Caki2 (cell line): Measurements from ENCODE around the gene PPP2R2B. TPM values are rescaled to one million over a fixed set of nuclear protein-coding genes. Genes with fewer than 3 reads are reported as not detected.

Experiments
- DNase-seq: peaks from one replicate; pipeline ENCODE4 v3.0.0-alpha.2; 2015; ENCODE audit warnings: low read depth
- in situ Hi-C: cut with HindIII; loops from 2 replicates; pipeline ENCODE4 v1.10.0; 2016; ENCODE audit warnings: low sequenced_read_pairs, low pct_unique_long_range_greater_than_20kb, mixed read lengths
- total RNA-seq: library from RNA; depleted of rRNA; stranded (reverse); fragments of >200 nt; shearing (Covaris generic); gene quantifications from 2 replicates; pipeline ENCODE4 v1.2.3, GENCODE V29; 2014; ENCODE audit warnings: low replicate concordance

PPP2R2B gene
- total RNA-seq, 1 experiment from 2014 or later, result 10.8 TPM

- in situ Hi-C loops, result no loop called here
- DNase-seq, result no peak
Observed at GRCh38 chr5:146890731-146891440, 12.3 kb upstream of the PPP2R2B start.

DNA sequence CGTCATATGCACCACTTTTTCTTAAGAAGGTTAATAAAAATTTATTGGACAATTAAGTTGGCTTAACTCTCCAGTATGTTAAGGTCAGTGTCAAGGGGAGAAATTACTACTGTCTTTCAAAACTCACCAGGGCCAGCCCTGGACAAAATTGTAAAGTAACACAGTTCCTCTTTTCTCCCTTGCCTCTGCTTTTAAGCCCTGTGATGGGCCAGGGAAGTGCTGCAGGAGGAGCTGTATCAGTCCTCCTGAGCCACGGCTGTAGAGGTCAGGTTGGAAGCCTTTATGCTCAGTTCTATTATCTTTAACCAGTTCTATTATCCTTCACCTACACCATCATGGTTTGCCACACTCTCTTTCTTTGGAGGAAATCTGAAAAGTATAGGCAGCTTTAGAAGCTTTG lies 11.5 kb upstream of the PPP2R2B start:
- in situ Hi-C loops, result no loop called here
- DNase-seq, result no peak

DNA sequence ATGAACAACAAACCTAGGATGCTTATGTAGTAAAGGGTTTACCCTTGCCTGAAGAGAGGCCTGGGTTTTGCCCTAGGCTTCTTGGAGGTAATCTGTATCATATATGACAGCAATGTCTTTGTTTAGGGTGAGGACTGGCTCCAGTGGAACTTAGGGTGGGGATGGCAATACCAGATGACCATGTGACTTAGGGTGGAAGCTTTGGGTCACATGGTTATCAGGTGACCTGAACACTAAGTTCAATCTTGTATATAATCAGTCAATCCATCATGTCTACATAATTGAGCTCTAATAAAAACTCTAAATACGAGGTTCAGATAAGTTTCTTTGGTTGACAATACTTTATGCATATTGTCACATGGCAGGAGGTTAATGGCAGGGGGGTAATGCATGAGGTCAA lies 10.6 kb upstream of the PPP2R2B start:
- no peak for DNase-seq
- in situ Hi-C loops, result no loop called here

GRCh38 chr5:146888351-146888978 lies 9.9 kb upstream of the PPP2R2B start:
- in situ Hi-C loops, result no loop called here
- DNase-seq, result no peak

- in situ Hi-C loops, result no loop called here
- DNase-seq, result no peak
Observed at GRCh38 chr5:146884066-146884626, 5.6 kb upstream of the PPP2R2B start.

DNA sequence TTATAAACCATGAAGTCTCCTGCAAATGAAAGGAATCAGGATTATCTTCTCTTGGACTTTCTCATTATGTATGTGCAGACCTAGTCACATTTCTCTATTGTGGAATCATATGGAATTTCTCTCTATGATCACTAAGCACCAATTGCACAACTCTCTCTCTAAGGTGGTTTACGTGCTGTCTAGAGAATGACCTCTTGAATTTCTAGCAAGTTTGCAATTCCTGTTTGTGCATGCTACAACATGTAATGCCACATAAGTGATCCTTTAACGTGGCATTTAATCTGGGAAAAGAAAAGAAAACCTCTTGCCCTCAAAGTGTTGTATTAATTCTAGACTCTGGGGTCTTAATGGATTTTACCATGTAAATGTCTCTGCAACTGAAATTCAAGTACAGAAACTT lies 5.0 kb upstream of the PPP2R2B start:
- in situ Hi-C loops, result no loop called here
- DNase-seq, result no peak

DNA sequence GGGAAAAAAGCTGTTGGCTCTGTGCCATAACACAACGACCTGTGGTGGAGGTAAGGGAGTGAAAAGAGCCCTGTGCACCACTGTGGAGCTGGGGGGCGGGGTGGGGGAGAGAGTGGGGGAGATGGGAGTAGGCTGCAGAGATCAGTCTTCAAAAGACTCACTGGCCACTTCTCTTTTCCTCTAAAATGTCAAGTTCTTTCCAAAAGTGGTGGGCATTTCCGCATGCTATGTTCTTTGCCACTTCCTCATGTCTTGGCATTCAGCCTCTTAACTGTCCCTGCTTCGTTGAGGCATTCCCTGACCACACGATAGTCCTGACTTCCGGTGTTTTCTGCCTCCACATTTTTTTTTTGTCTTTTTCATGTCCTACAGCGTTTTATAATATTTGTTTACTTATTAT lies 2.4 kb upstream of the PPP2R2B start:
- no peak for DNase-seq
- in situ Hi-C loops, result no loop called here

DNA sequence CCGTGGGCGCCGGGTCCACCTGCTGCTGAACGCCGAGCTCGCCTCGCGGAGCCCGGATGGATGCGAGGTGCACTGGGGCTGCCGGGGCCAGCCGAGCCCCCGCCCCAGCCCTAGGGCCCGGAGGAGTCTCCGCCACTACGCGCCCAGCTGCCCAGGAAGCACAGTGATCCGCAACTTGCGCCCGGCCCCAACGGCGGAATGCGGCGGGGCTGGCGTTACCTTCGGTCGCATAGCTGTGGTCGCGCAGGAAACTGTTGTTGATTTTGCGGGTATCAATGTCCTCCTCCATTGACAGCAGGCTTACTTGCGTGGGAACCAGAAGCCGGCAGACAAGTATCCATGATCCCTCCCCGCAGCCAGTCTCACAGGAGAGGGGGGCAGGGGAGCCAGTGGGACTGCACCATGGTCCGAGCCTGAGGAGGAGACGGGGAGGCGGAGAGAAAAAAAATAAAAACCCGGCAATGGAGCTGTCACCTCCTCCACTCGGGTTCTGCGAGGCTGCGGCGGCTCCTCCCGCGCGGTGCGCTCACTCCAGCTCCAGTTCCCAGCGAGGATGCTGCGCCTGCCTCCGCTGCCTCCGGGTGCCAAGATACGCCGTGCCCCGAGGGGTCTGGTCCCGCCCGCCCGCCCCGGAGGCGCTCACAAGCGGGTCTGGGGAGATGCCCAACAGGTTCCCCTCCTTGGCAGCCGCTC lies 628 bp downstream of the PPP2R2B start:
- peak; percentile 24 for DNase-seq
- in situ Hi-C loops, result no loop called here

DNA sequence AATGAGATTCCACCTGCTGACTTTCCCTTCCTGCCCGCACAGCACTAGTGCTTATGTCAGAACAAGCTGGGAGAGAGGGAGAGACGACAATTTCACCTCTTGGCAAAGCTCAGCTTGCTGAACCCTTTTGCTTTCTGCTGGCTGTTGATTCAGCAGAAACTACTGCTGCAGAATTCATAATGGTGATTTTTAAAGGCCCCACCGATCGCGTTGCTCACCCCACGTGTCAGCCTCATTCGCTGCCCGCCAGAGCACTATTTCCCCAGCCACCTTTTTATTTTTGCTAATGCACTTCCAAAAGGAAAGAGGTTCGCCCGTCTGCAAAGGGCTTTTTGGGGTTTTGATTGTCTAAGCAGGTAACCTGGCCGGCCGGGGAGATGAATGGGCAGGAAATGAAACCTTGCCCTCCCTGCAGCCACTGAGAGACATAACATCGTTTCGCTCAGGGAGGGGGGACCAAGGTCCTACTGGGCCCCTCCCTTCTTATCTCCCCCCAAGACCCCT lies 1.3 kb downstream of the PPP2R2B start:
- no peak for DNase-seq

GRCh38 chr5:146873186-146873917 lies 5.2 kb downstream of the PPP2R2B start:
- DNase-seq, result peak; percentile 31
- in situ Hi-C loops, result no loop called here

More for the DNA sequence above, 1.3 kb downstream of the PPP2R2B start:
- in situ Hi-C loops, result no loop called here

GRCh38 chr5:146872188-146872587 lies 6.4 kb downstream of the PPP2R2B start:
- in situ Hi-C loops, result no loop called here
- DNase-seq, result no peak

- in situ Hi-C loops, result no loop called here
- no peak for DNase-seq
Observed at GRCh38 chr5:146867996-146868708, 10.4 kb downstream of the PPP2R2B start.

DNA sequence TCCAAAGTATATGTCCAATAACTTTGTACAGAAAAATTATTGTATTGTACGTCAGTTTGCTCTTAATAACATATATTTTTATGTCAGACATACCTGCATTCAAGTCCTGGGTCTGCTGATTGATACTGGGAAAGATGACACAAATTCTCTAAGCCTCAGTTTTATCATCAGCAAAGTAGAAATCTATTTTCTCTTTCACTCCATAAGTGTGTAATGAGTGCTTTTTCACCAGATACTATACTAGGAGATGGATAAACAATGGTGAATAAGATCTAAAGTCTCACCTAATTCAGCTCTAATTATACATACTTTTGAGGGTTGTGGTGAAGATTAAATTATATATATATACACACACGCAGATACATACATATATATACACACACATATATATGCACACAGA lies 12.3 kb downstream of the PPP2R2B start:
- DNase-seq, result no peak

GRCh38 chr5:146862641-146863040 lies 15.9 kb downstream of the PPP2R2B start:
- DNase-seq, result no peak
- in situ Hi-C loops, result no loop called here

More for the DNA sequence above, 12.3 kb downstream of the PPP2R2B start:
- in situ Hi-C loops, result no loop called here

- peak; percentile 89 for DNase-seq
- in situ Hi-C loops, result no loop called here
Observed at GRCh38 chr5:146860213-146860893, 18.2 kb downstream of the PPP2R2B start.

- in situ Hi-C loops, result no loop called here
- DNase-seq, result no peak
Observed at GRCh38 chr5:146852089-146852488, 26.5 kb downstream of the PPP2R2B start.

DNA sequence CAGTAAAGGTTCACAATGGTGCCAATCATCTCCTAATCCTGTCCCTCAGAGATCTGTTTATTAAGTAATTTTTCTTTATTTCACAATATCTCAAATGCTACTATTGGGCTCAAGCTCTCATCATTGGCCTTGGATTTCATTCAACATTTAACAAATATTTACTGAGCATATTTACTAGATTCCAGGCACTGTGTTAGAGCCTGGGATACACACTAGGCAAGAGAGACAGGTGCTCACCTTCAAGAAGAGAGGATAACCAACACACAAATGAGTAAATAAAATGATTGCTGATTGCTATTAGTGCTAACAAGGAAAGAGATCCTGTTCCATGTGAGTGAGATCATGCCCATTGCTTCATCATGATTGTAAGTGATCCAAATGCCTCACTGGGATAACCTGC lies 27.4 kb downstream of the PPP2R2B start:
- no peak for DNase-seq
- in situ Hi-C loops, result no loop called here
